SU-DHL-6 (cell line): ENCODE results near the gene MRPS5.

Experiments used
- H2AFZ ChIP-seq: fragments of 200-600 bp; sonication (generic); 2 replicates; pipeline ENCODE4 v1.6.1; 2014; ENCODE audit warnings: low read depth, mild to moderate bottlenecking, moderate library complexity, mixed read lengths, antibody characterized with exemption, low read length; ENCODE audit not compliant: severe bottlenecking
- H3F3A ChIP-seq: fragments of 200-600 bp; shearing (Covaris generic); 2 replicates; pipeline ENCODE4 v1.6.0; 2016; ENCODE audit warnings: antibody characterized with exemption, mild to moderate bottlenecking; ENCODE audit not compliant: insufficient read depth
- H3K27ac ChIP-seq: fragments of 200-600 bp; sonication (generic); 2 replicates; pipeline ENCODE4 v1.5.1; 2016; ENCODE audit warnings: low read depth, mild to moderate bottlenecking, low read length, moderate library complexity, mixed read lengths
- H3K27me3 ChIP-seq: fragments of 200-600 bp; sonication (generic), shearing (Covaris generic); 2 replicates; pipeline ENCODE4 v1.6.0; 2014; ENCODE audit warnings: mild to moderate bottlenecking, low read length
- H3K36me3 ChIP-seq: fragments of 200-600 bp; sonication (generic); 2 replicates; pipeline ENCODE4 v1.6.1; 2014; ENCODE audit warnings: mild to moderate bottlenecking, low read length, mixed read lengths
- H3K4me2 ChIP-seq: fragments of 300-600, 200-600 bp; shearing (Covaris generic), sonication (generic); 2 replicates; pipeline ENCODE4 v1.6.0; 2014; ENCODE audit warnings: low read length, low read depth, mild to moderate bottlenecking; ENCODE audit not compliant: poor library complexity, severe bottlenecking
- H3K4me3 ChIP-seq: fragments of 200-600 bp; sonication (generic); 2 replicates; pipeline ENCODE4 v1.5.1; 2014; ENCODE audit warnings: antibody characterized with exemption, low read length, mild to moderate bottlenecking, mixed read lengths; ENCODE audit not compliant: insufficient read depth, poor library complexity, severe bottlenecking
- H3K79me2 ChIP-seq: fragments of 200-600 bp; sonication (generic); 2 replicates; pipeline ENCODE4 v1.6.1; 2014; ENCODE audit warnings: mild to moderate bottlenecking, low read length, moderate library complexity; ENCODE audit not compliant: insufficient read depth
- H3K9ac ChIP-seq: fragments of 200-600 bp; sonication (generic); 2 replicates; pipeline ENCODE4 v1.7.0; 2014; ENCODE audit warnings: mild to moderate bottlenecking, low read length
- H3K9me2 ChIP-seq: fragments of 200-600 bp; sonication (generic); replicated peaks from 2 replicates; pipeline ENCODE4 v1.6.1; 2014; ENCODE audit warnings: low read length; ENCODE audit not compliant: insufficient read depth
- H3K9me3 ChIP-seq: fragments of 200-600 bp; sonication (generic); 2 replicates; pipeline ENCODE4 v1.6.1; 2014; ENCODE audit warnings: low read length, mixed read lengths; ENCODE audit not compliant: insufficient read depth
- H4K20me1 ChIP-seq: fragments of 200-600 bp; sonication (generic); 2 replicates; pipeline ENCODE4 v1.6.1; 2014; ENCODE audit warnings: low read depth, mild to moderate bottlenecking, antibody characterized with exemption, low read length, moderate library complexity, mixed read lengths
- EZH2phosphoT487 ChIP-seq: fragments of 200-600 bp; sonication (generic), shearing (Covaris generic); conservative IDR thresholded peaks from 2 replicates; pipeline ENCODE4 v1.6.1; 2018; ENCODE audit warnings: mild to moderate bottlenecking, antibody characterized with exemption, low read length, moderate library complexity, mixed read lengths
- TF ChIP-seq, protein P1 (sequence below): fragments of 200-600 bp; sonication (generic); IDR thresholded peaks from one replicate; pipeline ENCODE4 v1.5.1; 2017; ENCODE audit warnings: antibody characterized with exemption, mild to moderate bottlenecking, low read length, moderate library complexity; ENCODE audit not compliant: insufficient read depth, poor library complexity, severe bottlenecking

Gene MRPS5

DNA sequence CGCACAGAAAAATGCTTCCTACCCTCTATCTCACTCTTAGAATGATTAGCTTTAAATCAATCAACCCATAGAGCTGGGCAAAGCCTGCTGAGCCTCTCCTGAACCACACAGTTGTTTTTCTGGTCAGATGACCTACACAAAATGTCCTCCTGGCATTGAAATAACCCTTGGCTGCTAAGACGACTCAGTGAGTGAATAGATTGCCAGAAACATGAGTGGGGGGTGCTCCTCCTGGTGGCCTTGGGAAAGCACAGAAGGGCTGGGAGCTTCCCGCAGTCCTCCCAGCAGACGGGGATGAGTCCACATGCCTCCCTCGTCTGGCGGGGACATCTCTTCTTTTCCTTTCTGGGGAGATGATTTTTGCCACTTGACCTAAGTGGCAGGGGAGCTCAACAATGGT is 81.2 kb downstream of the MRPS5 start:
- H3K79me2 ChIP-seq, result no peaks in the 10 kb centered on the region

DNA sequence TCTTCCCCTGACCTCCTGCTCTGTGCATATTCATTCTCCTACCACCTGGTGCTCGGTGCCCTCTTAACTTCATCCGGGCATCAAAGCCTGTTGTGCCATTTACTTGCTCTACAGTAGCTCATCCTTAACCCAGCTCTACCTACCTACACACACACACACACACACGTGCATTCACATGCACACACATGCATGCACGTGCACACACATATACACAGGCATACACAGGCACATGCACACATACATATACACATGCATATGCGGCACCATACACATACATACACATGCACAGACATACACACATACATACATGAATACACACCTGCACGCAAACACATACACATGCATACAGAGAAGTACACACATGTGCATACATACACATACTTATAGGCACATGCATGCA is 81.6 kb downstream of the MRPS5 start:
- H3K9me3 ChIP-seq, result no peaks in the 10 kb centered on the region
- no peaks in the 10 kb centered on the region for H3K79me2 ChIP-seq
- no peak overlapping the region for H2AFZ ChIP-seq
- no peaks in the 10 kb centered on the region for H3K9me2 ChIP-seq
- no peaks in the 10 kb centered on the region for H3F3A ChIP-seq
- H3K36me3 ChIP-seq, result no peaks in the 10 kb centered on the region
- H3K4me2 ChIP-seq, result no peak overlapping the region
- TF ChIP-seq EZH2phosphoT487, result no peak
- TF ChIP-seq, protein P1, sequence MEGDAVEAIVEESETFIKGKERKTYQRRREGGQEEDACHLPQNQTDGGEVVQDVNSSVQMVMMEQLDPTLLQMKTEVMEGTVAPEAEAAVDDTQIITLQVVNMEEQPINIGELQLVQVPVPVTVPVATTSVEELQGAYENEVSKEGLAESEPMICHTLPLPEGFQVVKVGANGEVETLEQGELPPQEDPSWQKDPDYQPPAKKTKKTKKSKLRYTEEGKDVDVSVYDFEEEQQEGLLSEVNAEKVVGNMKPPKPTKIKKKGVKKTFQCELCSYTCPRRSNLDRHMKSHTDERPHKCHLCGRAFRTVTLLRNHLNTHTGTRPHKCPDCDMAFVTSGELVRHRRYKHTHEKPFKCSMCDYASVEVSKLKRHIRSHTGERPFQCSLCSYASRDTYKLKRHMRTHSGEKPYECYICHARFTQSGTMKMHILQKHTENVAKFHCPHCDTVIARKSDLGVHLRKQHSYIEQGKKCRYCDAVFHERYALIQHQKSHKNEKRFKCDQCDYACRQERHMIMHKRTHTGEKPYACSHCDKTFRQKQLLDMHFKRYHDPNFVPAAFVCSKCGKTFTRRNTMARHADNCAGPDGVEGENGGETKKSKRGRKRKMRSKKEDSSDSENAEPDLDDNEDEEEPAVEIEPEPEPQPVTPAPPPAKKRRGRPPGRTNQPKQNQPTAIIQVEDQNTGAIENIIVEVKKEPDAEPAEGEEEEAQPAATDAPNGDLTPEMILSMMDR, result no peak
- no peaks in the 10 kb centered on the region for H3K27me3 ChIP-seq
- H3K9ac ChIP-seq, result no peak overlapping the region
- H4K20me1 ChIP-seq, result no peaks in the 10 kb centered on the region
- H3K4me3 ChIP-seq, result no peak overlapping the region
- H3K27ac ChIP-seq, result no peak overlapping the region

More for the DNA sequence above, 81.2 kb downstream of the MRPS5 start:
- Histone ChIP-seq H3K27ac (no peak overlapping the region), H3K9me2 (no peaks in the 10 kb centered on the region), H3F3A (no peaks in the 10 kb centered on the region), H3K9ac (no peak overlapping the region), H2AFZ (no peak overlapping the region), H3K9me3 (no peaks in the 10 kb centered on the region), H3K4me2 (no peak overlapping the region), H3K4me3 (no peak overlapping the region), H3K27me3 (no peaks in the 10 kb centered on the region), H3K36me3 (no peaks in the 10 kb centered on the region), H4K20me1 (no peaks in the 10 kb centered on the region)
- TF ChIP-seq, protein P1, result no peak
- TF ChIP-seq EZH2phosphoT487, result no peak

DNA sequence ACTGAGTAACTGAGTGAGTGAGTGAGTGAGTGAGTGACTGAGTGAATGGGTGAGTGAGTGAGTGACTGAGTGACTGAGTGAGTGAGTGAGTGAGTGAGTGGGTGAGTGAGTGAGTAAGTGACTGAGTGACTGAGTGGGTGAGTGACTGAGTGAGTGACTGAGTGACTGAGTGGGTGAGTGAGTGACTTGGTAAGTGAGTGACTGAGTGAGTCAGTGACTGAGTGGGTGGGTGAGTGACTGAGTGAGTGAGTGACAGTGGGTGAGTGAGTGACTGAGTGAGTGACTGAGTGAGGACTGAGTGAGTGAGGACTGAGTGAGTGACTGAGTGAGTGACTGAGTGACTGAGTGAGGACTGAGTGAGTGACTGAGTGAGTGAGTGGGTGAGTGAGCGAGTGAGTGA is 82.2 kb downstream of the MRPS5 start:
- Histone ChIP-seq H3K27ac (no peak overlapping the region), H3K27me3 (no peaks in the 10 kb centered on the region), H3K36me3 (no peaks in the 10 kb centered on the region), H3K4me2 (no peak overlapping the region), H3K79me2 (no peaks in the 10 kb centered on the region), H2AFZ (no peak overlapping the region), H3K9me2 (no peaks in the 10 kb centered on the region), H3K4me3 (no peak overlapping the region), H4K20me1 (no peaks in the 10 kb centered on the region), H3K9ac (no peak overlapping the region), H3K9me3 (no peaks in the 10 kb centered on the region), H3F3A (no peaks in the 10 kb centered on the region)
- TF ChIP-seq, protein P1, result no peak
- TF ChIP-seq EZH2phosphoT487, result no peak
